Gastrocnemius medialis (tissue), 4 donors: ENCODE results near the gene SLC41A3. TPM values are rescaled to one million over a fixed set of nuclear protein-coding genes. Genes with fewer than 3 reads are reported as not detected.

ENCODE experiments used
- ATAC-seq, 2 donors: fragments of 150-250 bp; one replicate each; pipeline ENCODE4 v1.9.1; 2016
- DNase-seq, 2 donors: peaks; one replicate each; pipeline ENCODE4 v3.0.0-alpha.2; 2019
- H3K27ac ChIP-seq, 4 donors: fragments of 200-600 bp; sonication (generic); 1 replicate in 1 of 4; 2 replicates in 3 of 4; pipeline ENCODE4 v1.5.1; 2016 to 2018; ENCODE audit warnings: mild to moderate bottlenecking in 2 of 4, moderate library complexity in 1 of 4
- H3K27me3 ChIP-seq, 3 donors: fragments of 200-600 bp; sonication (generic) in 2 of 3; 1 replicate in 1 of 3; 2 replicates in 2 of 3; pipeline versions ENCODE4 v1.5.1 to v1.6.0; 2016 to 2019; ENCODE audit warnings: mild to moderate bottlenecking in 1 of 3, moderate library complexity in 1 of 3
- H3K36me3 ChIP-seq, 2 donors: fragments of 200-600 bp; sonication (generic) in 1 of 2; one replicate each; pipeline ENCODE4 v1.5.1; 2017 to 2018
- H3K4me1 ChIP-seq, 2 donors: fragments of 200-600 bp; sonication (generic) in 1 of 2; one replicate each; pipeline ENCODE4 v1.5.1; 2016 to 2017; ENCODE audit warnings: mild to moderate bottlenecking in 2 of 2
- H3K4me3 ChIP-seq, 4 donors: fragments of 200-600 bp; sonication (generic) in 3 of 4; 1 replicate in 1 of 4; 2 replicates in 3 of 4; pipeline ENCODE4 v1.5.1; 2016 to 2019; ENCODE audit warnings: mild to moderate bottlenecking in 2 of 4
- H3K9me3 ChIP-seq, 3 donors: fragments of 200-600 bp; sonication (generic) in 2 of 3; 1 replicate in 1 of 3; 2 replicates in 2 of 3; pipeline ENCODE4 v1.5.1; 2016 to 2019
- CTCF ChIP-seq, 5 experiments: fragments of 450-650 bp in 3 of 5; fragments of 200-600 bp in 2 of 5; sonication (generic) in 2 of 5; IDR thresholded peaks in 4 of 5; conservative IDR thresholded peaks in 1 of 5; 1 replicate in 4 of 5; 2 replicates in 1 of 5; pipeline ENCODE4 v1.5.1; 2016 to 2019; ENCODE audit warnings: antibody characterized with exemption in 5 of 5, mild to moderate bottlenecking in 3 of 5, moderate library complexity in 3 of 5
- POLR2A ChIP-seq, 2 donors: fragments of 450-650 bp; IDR thresholded peaks; one replicate each; pipeline ENCODE4 v1.6.1; 2017; ENCODE audit warnings: antibody characterized with exemption in 2 of 2, mild to moderate bottlenecking in 2 of 2, moderate library complexity in 2 of 2
- in situ Hi-C, 4 donors: fragments of 200-750 bp; cut with MboI; loops; one replicate each; pipeline versions ENCODE4 v1.15.0 to v1.8.0; 2017; ENCODE audit warnings: low sequenced_read_pairs in 4 of 4
- intact Hi-C: fragments of 100-400 bp; cut with DNase I; formaldehyde crosslinking; loops from one replicate; pipeline ENCODE4 v1.15.1; 2023; ENCODE audit warnings: low total_unique reads
- total RNA-seq, 4 donors: library from RNA; depleted of rRNA; stranded (reverse); fragments of >200 nt; gene quantifications; one replicate each; pipeline versions ENCODE4 v1.1.0 to v1.2.3, GENCODE V29; 2016

Gene SLC41A3
- total RNA-seq, 4 donors from 2014 or later: 43.1 to 76.2 (median 56.7) TPM

- Histone ChIP-seq H3K27me3 (no peaks in the 10 kb centered on the region), H3K36me3 (no peaks in the 10 kb centered on the region), H3K4me1 (peaks cover 0 to 2% of the 10 kb centered on the region in 2 donors), H3K27ac (no peak overlapping the region), H3K9me3 (no peaks in the 10 kb centered on the region), H3K4me3 (no peak overlapping the region)
- no peak for TF ChIP-seq POLR2A (IDR thresholded peaks at IDR 0.05)
- DNase-seq (no peak), ATAC-seq (no peak)
- in situ Hi-C loops: no loop called here
- intact Hi-C loops: no loop called here
Measured at GRCh38 chr3:126051234-126051633, 32.7 kb downstream of the SLC41A3 start.

- Histone ChIP-seq H3K27me3 (no peaks in the 10 kb centered on the region), H3K4me1 (no peaks in the 10 kb centered on the region), H3K27ac (no peak overlapping the region), H3K36me3 (no peaks in the 10 kb centered on the region), H3K9me3 (no peaks in the 10 kb centered on the region), H3K4me3 (no peak overlapping the region)
- ATAC-seq (no peak), DNase-seq (no peak)
- TF ChIP-seq POLR2A (IDR thresholded peaks at IDR 0.05) (no peak), CTCF (IDR thresholded peaks at IDR 0.05 in 4 of 5, conservative IDR thresholded peaks at IDR 0.05 in 1 of 5) (no peak)
- intact Hi-C loops (no loop called here), in situ Hi-C loops (no loop called here)
Measured at GRCh38 chr3:126050626-126051025, 33.3 kb downstream of the SLC41A3 start.

- in situ Hi-C loops: no loop called here
- DNase-seq (no peak), ATAC-seq (no peak)
- TF ChIP-seq POLR2A (IDR thresholded peaks at IDR 0.05) (no peak), CTCF (IDR thresholded peaks at IDR 0.05 in 4 of 5, conservative IDR thresholded peaks at IDR 0.05 in 1 of 5) (no peak)
- Histone ChIP-seq H3K9me3 (no peaks in the 10 kb centered on the region), H3K27me3 (no peaks in the 10 kb centered on the region), H3K27ac (no peak overlapping the region), H3K36me3 (no peaks in the 10 kb centered on the region), H3K4me3 (no peak overlapping the region), H3K4me1 (no peaks in the 10 kb centered on the region)
- intact Hi-C loops: no loop called here
Measured at GRCh38 chr3:126050050-126050392, 33.9 kb downstream of the SLC41A3 start.

- H3K36me3 ChIP-seq: no peaks in the 10 kb centered on the region
- TF ChIP-seq POLR2A (IDR thresholded peaks at IDR 0.05): no peak
- no peak for TF ChIP-seq CTCF (IDR thresholded peaks at IDR 0.05 in 4 of 5, conservative IDR thresholded peaks at IDR 0.05 in 1 of 5)
Measured at GRCh38 chr3:126049289-126050049, 34.5 kb downstream of the SLC41A3 start.

GRCh38 chr3:126040386-126040785 lies 43.5 kb downstream of the SLC41A3 start:
- DNase-seq (no peak), ATAC-seq (no peak)
- Histone ChIP-seq H3K27ac (no peak overlapping the region), H3K27me3 (no peaks in the 10 kb centered on the region), H3K4me3 (no peak overlapping the region), H3K4me1 (peaks cover 0 to 6% of the 10 kb centered on the region in 2 donors), H3K36me3 (no peaks in the 10 kb centered on the region), H3K9me3 (no peaks in the 10 kb centered on the region)
- in situ Hi-C loops (no loop called here), intact Hi-C loops (no loop called here)
- TF ChIP-seq CTCF (IDR thresholded peaks at IDR 0.05 in 4 of 5, conservative IDR thresholded peaks at IDR 0.05 in 1 of 5): no peak
- no peak for TF ChIP-seq POLR2A (IDR thresholded peaks at IDR 0.05)

More at GRCh38 chr3:126049289-126050049, 34.5 kb downstream of the SLC41A3 start:
- Histone ChIP-seq H3K27ac (no peak overlapping the region), H3K9me3 (no peaks in the 10 kb centered on the region), H3K4me1 (no peaks in the 10 kb centered on the region), H3K4me3 (no peak overlapping the region), H3K27me3 (no peaks in the 10 kb centered on the region)
- in situ Hi-C loops (no loop called here), intact Hi-C loops (no loop called here)
- ATAC-seq (peak in 1 of 2 donors; percentile 53), DNase-seq (no peak)
